ENCODE results near the gene MYOG. TPM values are rescaled to one million over a fixed set of nuclear protein-coding genes. Genes with fewer than 3 reads are reported as not detected.

The MYOG gene
- total RNA-seq, 4 donors from 2014 or later, result 21.4 to 146 (median 73.1) TPM

DNA sequence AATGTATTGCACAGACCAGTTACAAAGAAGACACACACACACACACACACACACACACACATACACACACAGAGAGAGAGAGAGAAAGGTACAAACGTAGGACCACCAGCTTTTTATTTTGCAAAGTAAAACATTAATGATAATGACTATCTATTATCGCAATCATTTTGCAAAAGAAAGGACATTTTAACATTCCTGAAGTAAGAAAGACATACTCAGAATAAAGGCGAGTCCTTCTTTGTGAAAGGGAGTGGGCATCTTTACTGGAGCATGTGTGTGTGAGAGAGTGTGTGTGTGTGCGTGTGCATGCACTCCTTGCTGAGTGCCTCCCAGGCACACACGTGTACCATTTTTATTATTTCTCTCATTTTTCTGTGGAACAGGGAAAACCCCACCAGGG, 31.2 kb downstream of the MYOG start:
- TF ChIP-seq, protein P1, sequence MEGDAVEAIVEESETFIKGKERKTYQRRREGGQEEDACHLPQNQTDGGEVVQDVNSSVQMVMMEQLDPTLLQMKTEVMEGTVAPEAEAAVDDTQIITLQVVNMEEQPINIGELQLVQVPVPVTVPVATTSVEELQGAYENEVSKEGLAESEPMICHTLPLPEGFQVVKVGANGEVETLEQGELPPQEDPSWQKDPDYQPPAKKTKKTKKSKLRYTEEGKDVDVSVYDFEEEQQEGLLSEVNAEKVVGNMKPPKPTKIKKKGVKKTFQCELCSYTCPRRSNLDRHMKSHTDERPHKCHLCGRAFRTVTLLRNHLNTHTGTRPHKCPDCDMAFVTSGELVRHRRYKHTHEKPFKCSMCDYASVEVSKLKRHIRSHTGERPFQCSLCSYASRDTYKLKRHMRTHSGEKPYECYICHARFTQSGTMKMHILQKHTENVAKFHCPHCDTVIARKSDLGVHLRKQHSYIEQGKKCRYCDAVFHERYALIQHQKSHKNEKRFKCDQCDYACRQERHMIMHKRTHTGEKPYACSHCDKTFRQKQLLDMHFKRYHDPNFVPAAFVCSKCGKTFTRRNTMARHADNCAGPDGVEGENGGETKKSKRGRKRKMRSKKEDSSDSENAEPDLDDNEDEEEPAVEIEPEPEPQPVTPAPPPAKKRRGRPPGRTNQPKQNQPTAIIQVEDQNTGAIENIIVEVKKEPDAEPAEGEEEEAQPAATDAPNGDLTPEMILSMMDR (IDR thresholded peaks at IDR 0.05 in 4 of 5, conservative IDR thresholded peaks at IDR 0.05 in 1 of 5), result no peak
- no peak for TF ChIP-seq POLR2A (IDR thresholded peaks at IDR 0.05)
- Histone ChIP-seq H3K4me1 (peaks cover 0 to 9% of the 10 kb centered on the region in 2 donors), H3K27me3 (no peaks in the 10 kb centered on the region), H3K4me3 (no peak overlapping the region), H3K9me3 (no peaks in the 10 kb centered on the region), H3K36me3 (peaks cover 0 to 12% of the 10 kb centered on the region in 2 donors), H3K27ac (no peak overlapping the region)
- ATAC-seq (no peak), DNase-seq (no peak)
- in situ Hi-C loops (cut with MboI; ENCODE audit: low sequenced_read_pairs in 4 of 4), result loop anchor here in 1 of 4 donors (10.0 kb wide), 1 partner anchor 160 kb away; no protein-coding TSS in a partner anchor
- intact Hi-C loops (cut with DNase I; ENCODE audit: low total_unique reads), result no loop called here

DNA sequence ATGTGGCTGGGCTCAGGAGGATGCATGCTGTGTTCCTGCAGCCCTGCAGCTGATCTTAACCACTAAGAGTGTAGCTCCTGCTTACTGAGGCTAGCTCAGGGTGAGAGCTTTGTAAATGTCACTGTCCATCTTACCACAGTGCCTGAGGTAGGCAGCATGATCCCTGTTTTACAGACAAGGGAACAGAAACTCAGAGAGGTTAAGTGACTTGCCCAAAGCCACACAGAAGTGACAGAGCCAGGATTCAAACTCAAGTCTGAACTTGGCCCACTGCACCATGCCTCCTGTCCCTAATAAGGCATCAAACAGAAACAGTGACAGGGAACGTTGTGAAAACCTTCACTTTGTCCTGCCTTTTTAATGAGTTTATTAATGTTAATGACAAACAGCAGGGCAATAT, 31.6 kb downstream of the MYOG start:
- no peak for ATAC-seq
- H3K4me3 ChIP-seq, result no peak overlapping the region
- DNase-seq, result no peak
- TF ChIP-seq, protein P1 (IDR thresholded peaks at IDR 0.05 in 4 of 5, conservative IDR thresholded peaks at IDR 0.05 in 1 of 5), result no peak
- no peak for TF ChIP-seq POLR2A (IDR thresholded peaks at IDR 0.05)
- no peaks in the 10 kb centered on the region for H3K9me3 ChIP-seq
- intact Hi-C loops (cut with DNase I; ENCODE audit: low total_unique reads) (no loop called here), in situ Hi-C loops (cut with MboI; ENCODE audit: low sequenced_read_pairs in 4 of 4) (loop anchor here in 1 of 4 donors (10.0 kb wide), 1 partner anchor 161 kb away; no protein-coding TSS in a partner anchor)
- H3K27me3 ChIP-seq, result no peaks in the 10 kb centered on the region
- H3K27ac ChIP-seq, result no peak overlapping the region
- peaks cover 0 to 11% of the 10 kb centered on the region in 2 donors for H3K36me3 ChIP-seq
- peaks cover 0 to 9% of the 10 kb centered on the region in 2 donors for H3K4me1 ChIP-seq

DNA sequence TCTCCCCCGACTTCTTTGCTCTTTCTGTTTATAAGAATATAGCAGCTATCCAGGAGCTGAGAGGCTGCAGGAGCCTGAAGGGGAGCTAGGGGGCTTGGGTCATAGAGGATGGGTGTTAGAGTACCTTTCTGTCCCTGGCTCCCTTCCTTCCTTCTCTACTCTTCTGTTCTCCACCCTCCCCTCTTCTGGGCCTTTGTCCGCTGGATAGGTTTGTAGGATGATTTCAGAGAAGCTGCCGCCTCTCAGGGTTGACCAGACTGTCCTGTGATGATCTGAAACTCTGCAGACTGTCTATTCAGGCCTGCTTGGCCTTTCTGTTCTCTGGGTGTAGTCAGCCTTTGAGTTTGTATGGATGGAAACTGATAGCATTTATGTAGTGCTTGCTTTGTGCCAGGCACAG, 33.2 kb downstream of the MYOG start:
- peaks cover 0 to 20% of the 10 kb centered on the region in 2 donors for H3K36me3 ChIP-seq
- ATAC-seq (no peak), DNase-seq (no peak)
- H3K4me3 ChIP-seq, result no peak overlapping the region
- in situ Hi-C loops (cut with MboI; ENCODE audit: low sequenced_read_pairs in 4 of 4), result loop anchor here in 1 of 4 donors (10.0 kb wide), 1 partner anchor 162 kb away; no protein-coding TSS in a partner anchor
- no peak overlapping the region for H3K27ac ChIP-seq
- peaks cover 0 to 9% of the 10 kb centered on the region in 2 donors for H3K4me1 ChIP-seq
- TF ChIP-seq, protein P1 (IDR thresholded peaks at IDR 0.05 in 4 of 5, conservative IDR thresholded peaks at IDR 0.05 in 1 of 5), result no peak
- no peak for TF ChIP-seq POLR2A (IDR thresholded peaks at IDR 0.05)
- no peaks in the 10 kb centered on the region for H3K9me3 ChIP-seq
- H3K27me3 ChIP-seq, result no peaks in the 10 kb centered on the region
- intact Hi-C loops (cut with DNase I; ENCODE audit: low total_unique reads), result no loop called here

DNA sequence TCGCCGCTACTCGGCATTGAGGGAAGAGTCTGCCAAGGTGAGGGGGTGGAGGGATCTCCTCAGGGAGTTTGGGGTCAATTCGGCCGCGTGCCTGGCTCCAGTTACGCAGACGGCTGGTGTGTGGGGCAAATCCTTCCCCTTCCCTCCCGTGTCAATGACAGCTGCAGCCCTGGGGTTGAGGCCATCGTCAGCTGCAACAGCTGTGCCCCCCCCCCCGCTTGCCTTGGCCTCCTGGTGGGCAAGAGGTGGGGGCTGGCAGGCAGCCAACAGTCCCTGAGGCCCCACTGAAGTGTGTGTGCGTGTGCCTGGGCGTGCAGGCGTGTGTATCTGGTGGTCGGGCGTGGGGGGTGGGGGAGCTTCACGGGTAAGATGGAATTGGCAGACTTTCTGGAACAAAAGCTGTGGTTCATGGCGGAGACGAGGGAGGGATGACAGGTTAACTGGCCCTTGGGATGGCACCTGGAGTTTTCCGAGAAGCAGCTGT, 33.9 kb downstream of the MYOG start:
- DNase-seq (no peak), ATAC-seq (peak in 1 of 2 donors; percentile 64)
- Histone ChIP-seq H3K9me3 (no peaks in the 10 kb centered on the region), H3K27ac (peak overlapping the region in 2 of 4 donors; percentile 1 to 13), H3K4me1 (peaks cover 0 to 9% of the 10 kb centered on the region in 2 donors), H3K27me3 (no peaks in the 10 kb centered on the region), H3K4me3 (no peak overlapping the region), H3K36me3 (peaks cover 0 to 24% of the 10 kb centered on the region in 2 donors)
- intact Hi-C loops (cut with DNase I; ENCODE audit: low total_unique reads), result no loop called here
- in situ Hi-C loops (cut with MboI; ENCODE audit: low sequenced_read_pairs in 4 of 4), result loop anchor here in 1 of 4 donors (10.0 kb wide), 1 partner anchor 163 kb away; no protein-coding TSS in a partner anchor
- TF ChIP-seq, protein P1 (IDR thresholded peaks at IDR 0.05 in 4 of 5, conservative IDR thresholded peaks at IDR 0.05 in 1 of 5), result no peak
- TF ChIP-seq POLR2A (IDR thresholded peaks at IDR 0.05), result no peak
